RKO (cell line): ENCODE results near the gene MOGAT1.
A peak's percentile ranks its signal among the peaks of the same experiment; 100 is the strongest.

Experiments used
- DNase-seq: peaks from one replicate; pipeline ENCODE4 v3.0.0-alpha.2; 2016; ENCODE audit warnings: low spot score

The MOGAT1 gene, protein sequence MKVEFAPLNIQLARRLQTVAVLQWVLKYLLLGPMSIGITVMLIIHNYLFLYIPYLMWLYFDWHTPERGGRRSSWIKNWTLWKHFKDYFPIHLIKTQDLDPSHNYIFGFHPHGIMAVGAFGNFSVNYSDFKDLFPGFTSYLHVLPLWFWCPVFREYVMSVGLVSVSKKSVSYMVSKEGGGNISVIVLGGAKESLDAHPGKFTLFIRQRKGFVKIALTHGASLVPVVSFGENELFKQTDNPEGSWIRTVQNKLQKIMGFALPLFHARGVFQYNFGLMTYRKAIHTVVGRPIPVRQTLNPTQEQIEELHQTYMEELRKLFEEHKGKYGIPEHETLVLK

DNA sequence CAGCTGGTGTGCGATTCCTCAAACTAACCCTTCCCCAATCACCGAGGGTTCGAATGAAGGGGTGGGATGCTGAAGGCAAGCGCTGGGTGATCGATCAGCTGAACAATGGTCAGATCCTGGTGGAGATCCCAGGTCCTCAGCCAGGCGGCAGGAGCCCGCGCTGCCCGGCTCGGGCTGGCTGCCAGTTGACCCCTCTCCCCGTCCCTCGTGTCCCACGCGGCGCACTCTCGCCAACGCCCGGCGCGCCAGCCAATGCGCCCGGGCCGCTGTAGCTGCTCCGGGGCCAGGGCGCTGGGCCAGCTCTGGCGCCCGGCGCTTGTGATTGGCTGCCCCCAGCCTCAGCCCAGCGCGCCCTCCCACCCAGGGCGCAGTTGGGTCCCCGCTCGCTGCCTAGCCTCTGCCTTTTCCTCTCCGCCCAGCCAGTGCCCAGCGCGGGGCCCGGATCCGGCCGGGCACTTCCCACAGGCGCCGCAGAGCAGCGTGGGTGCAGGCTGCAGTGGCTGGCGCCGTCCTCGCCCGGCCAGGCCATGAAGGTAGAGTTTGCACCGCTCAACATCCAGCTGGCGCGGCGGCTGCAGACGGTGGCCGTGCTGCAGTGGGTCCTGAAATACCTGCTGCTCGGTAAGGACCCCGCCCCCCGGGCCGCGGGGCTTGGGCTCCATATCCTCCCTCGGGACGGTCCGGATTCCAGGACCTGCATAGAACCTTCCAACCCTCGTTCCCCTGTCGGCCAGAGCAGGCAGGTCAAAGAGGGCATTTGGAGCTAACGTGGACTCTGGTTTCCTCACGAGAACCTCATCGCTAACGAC lies at the start of gene MOGAT1:
MOGAT1 (plus strand) TSS at position 400 of the 809 bp plus-strand sequence; CDS start at position 528, 128 bp downstream.
- no peak for DNase-seq

- DNase-seq = no peak
These were observed 49.6 kb upstream of the MOGAT1 start for GRCh38 chr2:222621893-222622292.

- no peak for DNase-seq
These were observed 48.5 kb upstream of the MOGAT1 start for GRCh38 chr2:222622910-222623309.

GRCh38 chr2:222623756-222624309 lies 47.6 kb upstream of the MOGAT1 start:
- DNase-seq = no peak

DNA sequence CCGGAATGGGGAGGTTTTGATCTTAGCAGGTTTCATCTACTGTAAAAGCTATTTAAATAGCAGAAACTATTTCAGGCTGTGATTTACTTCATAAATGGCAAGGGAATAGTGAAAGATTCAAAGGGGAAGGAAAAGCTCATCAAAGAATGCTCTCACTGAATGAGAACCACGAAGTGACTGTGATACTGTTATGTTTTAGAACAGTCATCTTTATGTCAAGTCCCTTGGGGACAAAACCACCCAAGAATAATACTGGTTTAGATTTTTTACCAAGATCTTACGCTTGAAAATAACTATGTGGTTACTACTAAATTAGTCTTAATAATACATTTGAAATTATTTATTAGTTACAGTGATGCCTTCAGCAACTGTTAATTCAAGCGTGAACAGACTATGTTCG lies 43.7 kb upstream of the MOGAT1 start:
- no peak for DNase-seq

DNA sequence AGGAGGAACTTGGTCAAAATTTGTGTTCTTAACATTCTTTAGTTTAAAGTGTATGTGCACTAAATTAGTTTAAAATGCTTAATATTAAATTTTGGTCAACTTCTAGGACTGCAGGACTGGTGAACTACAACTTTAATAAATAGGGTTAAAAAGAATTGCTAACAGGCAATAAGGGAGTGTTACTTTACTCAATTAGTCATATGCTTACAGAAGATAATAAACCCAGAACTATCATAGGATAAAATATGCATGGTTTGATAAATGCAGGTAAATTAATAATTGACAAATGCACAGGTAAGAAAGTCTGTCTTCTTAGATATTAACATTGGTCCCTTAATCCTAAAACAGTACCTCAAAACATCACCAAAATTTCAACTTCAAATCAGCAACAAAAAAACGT lies 36.2 kb upstream of the MOGAT1 start:
- DNase-seq = no peak

DNA sequence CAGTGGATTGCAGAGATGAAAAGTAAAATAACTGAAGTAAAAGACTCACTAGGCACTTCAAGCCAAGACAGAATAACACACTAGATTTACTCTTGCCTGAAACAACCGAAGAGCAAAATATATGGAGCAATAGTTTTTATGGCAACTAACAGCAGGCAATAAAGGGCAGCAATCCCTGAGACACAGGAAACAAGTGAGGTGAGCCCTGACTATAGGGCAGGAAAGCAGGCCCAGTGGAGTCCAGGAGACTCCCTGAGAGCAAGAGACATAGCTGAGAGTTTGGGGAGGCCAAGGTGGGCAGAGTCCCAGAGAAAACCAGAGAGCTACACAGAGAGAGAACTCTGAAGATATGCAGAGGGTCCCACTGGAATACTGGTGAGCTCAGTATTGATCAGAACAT lies 34.4 kb upstream of the MOGAT1 start:
- DNase-seq = no peak

DNA sequence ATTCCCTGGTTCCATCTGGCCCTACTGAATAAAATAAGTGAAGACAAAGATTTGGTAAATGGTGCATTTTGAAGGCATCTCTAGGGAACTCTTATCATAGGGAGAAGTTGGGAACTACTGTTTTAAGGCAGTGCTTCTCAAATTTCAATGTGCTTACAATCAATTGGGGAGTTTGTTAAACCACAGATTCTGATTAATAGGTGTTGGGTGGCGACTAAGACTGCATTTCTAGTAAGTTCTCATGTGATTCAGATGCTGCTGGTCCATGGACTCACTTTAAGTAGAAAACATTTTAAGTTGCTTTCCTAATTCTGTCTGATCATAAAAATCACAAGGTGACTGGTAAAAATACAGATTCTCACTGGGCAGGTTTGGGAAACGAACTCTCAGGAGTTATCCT lies 30.1 kb upstream of the MOGAT1 start:
- DNase-seq = no peak

- DNase-seq = no peak
These were observed 28.3 kb upstream of the MOGAT1 start for GRCh38 chr2:222643134-222643533.

DNA sequence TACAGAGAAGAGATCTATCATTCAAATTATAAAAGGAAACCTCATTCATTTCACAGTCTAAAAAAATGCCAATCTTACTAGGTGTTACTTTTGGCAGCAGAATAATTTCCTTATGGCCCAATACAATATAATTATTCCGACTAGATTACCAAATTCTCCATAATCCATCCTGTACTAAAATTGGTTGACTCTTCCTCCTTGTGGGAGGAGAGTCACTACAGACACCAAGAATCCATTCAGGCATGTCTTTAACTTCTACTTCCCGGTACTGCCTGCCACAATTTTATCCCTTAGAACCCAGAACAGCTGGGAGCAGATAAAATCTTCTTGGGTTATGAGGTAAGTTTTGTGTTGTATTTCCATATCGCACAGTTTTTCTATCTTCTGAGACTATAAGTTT lies 25.4 kb upstream of the MOGAT1 start:
- no peak for DNase-seq

GRCh38 chr2:222649801-222650200 lies 21.7 kb upstream of the MOGAT1 start:
- no peak for DNase-seq

GRCh38 chr2:222651718-222652418 lies 19.6 kb upstream of the MOGAT1 start:
- no peak for DNase-seq

DNA sequence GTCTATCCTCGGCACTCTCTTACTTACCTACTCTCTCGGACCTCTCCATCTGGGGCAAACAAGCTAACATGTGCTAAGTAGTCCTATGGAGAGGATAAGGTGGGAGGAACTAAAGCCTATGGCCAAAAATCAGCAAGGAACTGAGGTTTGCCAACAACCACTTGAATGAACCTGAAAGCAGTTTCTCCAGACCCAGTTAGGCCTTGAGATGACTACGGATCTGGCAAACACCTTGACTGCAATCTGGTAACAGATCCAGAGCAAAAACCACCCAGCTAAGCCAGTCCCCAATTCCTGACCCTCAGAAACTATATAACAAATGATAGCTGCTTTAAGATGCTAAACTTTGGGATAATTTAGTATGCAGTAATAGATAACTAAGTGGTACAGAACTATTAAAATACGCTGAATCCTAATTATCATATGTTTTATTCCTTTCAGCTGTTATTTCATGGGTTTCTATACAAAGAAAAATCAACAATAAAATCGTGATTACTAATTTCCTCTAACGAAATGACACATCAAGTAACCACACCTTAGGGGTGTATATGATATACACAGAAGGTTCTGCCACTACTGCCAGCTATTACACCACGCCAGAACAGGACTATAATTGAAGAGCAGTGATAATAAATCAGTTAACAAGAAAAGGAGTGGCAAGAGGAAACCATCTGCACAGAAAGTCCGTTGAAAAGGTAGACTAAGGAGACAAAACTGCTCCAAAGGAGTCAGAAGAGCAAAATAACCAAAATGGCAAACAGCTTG lies 18.8 kb upstream of the MOGAT1 start:
- DNase-seq = no peak

DNA sequence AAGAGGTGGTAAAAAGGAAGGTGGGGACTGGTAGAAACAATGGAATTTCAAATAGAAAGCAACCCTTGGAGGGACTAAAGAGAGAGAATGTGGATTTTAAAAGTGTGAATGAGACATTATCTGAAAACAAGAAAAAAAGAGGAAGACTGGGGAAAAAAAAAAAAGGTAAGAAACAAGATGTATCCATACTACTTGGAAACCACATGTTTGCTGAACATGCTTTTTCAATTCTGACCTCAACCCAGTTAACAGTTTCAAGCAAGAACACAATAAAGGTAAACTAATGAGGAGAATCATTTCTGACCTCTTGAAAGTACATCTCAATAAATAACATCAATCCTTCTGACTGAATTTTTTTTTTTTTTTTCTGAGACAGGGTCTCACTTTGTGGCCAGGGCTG lies 18.2 kb upstream of the MOGAT1 start:
- no peak for DNase-seq

DNA sequence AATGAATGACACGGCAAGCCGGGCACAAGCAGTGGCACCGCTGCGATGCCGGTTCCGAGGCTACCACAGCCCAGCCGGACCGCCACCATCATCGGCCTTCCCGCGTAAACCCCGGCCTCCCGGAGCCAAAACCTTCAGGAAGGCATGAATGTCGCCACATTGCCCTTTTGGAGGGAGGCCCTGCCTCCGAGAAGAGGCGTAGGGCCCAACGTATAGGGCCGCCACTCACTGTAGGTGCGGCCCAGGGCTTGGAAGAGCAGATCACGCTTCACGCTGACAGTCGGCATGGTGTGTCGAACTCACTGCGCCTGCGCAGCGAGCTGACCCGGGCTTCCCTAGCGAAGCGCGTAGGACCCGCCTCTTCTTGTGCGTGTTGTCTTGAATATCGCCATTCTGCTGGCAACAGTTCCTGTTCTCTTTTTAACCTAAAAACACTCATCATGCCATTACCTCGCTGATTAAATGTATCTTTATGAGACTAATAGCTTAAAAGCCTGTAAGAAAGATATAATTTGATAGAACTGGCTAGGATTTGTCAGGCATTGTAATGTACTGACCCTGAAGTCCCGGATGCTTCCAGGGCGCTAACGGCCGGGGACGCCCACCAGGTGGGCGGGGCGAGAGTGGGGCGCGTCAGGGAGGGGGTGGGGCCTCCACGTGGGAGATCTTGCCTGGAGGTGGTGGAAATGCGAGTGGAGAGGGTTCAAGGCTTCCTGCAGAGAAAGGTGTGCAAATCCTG lies 15.5 kb upstream of the MOGAT1 start, which contains the start of gene FARSB:
FARSB (minus strand) TSS at position 306 of the 739 bp plus-strand sequence; CDS start at position 287, 19 bp downstream.
- peak; percentile 94 for DNase-seq

DNA sequence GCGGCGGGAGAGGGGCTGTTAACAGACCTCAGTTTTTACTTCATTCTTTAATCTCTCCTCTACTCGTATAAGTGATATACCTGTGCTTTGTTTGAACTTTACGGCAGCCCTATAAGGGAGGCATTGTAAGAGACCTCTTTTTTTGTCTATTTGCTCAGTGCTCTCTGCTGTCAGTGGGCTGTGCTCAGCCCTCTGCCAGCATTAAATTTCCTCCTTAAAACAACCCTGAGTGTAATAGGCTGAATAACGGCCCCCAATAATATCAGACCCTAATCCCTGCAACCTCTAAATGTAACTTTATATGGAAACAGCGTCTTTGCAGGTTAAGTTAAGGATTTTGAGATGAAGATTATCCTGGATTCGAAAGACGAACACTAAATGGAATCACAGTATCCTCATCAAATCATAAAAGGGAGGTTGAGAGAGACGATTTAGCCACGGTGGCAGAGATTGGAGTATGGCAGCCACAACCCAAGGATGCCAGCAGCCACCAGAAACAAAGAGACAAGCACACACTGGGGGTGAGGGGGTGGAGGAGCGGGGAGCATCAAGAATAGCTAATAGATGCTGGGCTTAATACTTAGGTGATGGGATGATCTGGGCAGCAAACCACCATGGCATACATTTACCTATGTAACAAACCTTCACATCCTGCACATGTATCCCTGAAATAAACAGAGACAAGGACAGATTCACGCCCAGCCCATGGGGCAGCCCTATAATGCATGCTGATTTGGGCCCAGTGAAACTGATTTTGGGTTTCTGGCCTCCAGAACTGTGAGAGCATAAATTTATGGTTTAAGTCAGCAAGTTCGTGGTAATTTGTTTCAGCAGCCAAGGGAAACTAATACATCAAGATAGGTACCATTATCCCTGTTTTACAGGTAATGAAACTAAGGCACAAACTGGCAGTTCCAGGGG lies 14.7 kb upstream of the MOGAT1 start:
- DNase-seq = no peak

DNA sequence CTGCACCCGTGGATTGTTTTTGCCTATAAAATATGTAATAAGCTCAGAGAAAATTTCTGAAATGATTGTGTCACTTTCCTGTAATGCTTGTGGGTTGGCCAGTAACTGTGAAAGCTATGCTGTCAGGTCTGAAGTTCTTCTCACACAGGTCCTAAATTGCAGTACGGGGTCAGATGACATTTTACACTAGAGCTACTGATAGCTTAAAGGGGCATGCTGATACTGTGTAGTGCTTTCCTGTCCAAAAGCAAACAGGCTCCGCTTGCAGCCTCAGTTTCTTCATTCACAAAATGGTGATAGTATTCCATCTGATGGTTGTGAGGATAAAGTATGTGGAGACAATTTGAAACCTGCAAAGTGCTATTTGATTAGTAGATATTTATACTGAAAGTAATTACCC lies 8.0 kb upstream of the MOGAT1 start:
- DNase-seq = no peak

GRCh38 chr2:222668494-222669154 lies 2.8 kb upstream of the MOGAT1 start:
- no peak for DNase-seq

GRCh38 chr2:222669353-222669752 lies 2.1 kb upstream of the MOGAT1 start:
- no peak for DNase-seq
